ENCODE results near the gene PLA2G4E.

DNA sequence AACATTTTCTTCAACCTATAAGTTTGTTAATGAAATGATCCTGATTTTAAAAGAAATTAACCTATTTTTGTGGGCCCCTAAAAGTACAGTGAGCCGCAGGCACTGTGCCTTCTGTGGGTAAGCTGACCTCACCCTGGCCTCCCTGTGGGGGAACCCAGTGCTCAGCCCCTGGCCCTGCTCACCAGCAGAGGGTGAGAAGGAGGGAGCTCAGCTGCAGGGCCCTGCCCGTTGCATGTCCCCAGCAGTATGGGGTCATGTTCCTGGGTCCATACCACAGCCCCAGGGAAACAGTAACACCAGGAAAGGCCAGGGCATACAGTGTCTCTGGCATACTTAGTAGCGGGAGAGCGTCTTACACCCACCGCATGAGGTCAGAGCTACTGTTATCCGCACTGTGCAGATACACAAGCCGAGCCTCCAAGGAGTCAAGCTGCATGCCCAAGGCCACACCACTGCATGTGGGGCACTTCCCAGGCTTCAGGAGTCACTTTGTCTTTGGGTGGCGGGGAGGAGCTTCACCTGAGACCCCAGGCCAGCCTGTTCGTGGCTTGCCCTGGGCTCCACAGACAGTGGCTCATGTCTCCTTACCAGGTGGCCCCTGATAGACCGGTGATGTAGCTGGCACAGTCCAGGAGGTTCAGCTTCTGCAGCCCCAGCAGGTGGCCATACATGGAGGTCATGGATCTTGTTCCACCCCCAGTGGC lies 25.9 kb downstream of the PLA2G4E start:
- no peak for TF ChIP-seq CTCF (IDR thresholded peaks at IDR 0.05)
- TF ChIP-seq POLR2A (IDR thresholded peaks at IDR 0.05): no peak
